Omental fat pad (tissue), 4 donors: ENCODE results near the gene ARHGAP24. TPM values are rescaled to one million over a fixed set of nuclear protein-coding genes. Genes with fewer than 3 reads are reported as not detected.

Source experiments
- ATAC-seq: fragments of 150-250 bp; one replicate; pipeline ENCODE4 v1.9.1; 2016; ENCODE audit warnings: mild to moderate bottlenecking, moderate library complexity; ENCODE audit not compliant: low FRiP score
- DNase-seq: peaks from one replicate; pipeline ENCODE4 v3.0.0-alpha.2; 2019; ENCODE audit warnings: low spot score
- CTCF ChIP-seq, 3 donors: fragments of 450-650 bp; IDR thresholded peaks; one replicate each; pipeline ENCODE4 v1.5.1; 2016 to 2017; ENCODE audit warnings: antibody characterized with exemption in 3 of 3, mild to moderate bottlenecking in 3 of 3, moderate library complexity in 2 of 3
- total RNA-seq, 4 donors: library from RNA; depleted of rRNA; stranded (reverse); fragments of >200 nt; gene quantifications; one replicate each; pipeline ENCODE4 v1.1.0, GENCODE V29; 2016

ARHGAP24 gene
- total RNA-seq, 4 donors from 2014 or later: 42.3 to 57.2 (median 52.8) TPM

- no peak for TF ChIP-seq CTCF (IDR thresholded peaks at IDR 0.05)
- no peak for ATAC-seq
- no peak for DNase-seq
These were observed 141.0 kb downstream of the ARHGAP24 start for GRCh38 chr4:85615952-85616351.

- DNase-seq (no peak), ATAC-seq (no peak)
- TF ChIP-seq CTCF (IDR thresholded peaks at IDR 0.05): no peak
These were observed 142.3 kb downstream of the ARHGAP24 start for GRCh38 chr4:85617202-85617601.

GRCh38 chr4:85632981-85633380 is 158.0 kb downstream of the ARHGAP24 start:
- TF ChIP-seq CTCF (IDR thresholded peaks at IDR 0.05): no peak
- ATAC-seq: no peak

GRCh38 chr4:85637778-85638177 is 162.8 kb downstream of the ARHGAP24 start:
- no peak for TF ChIP-seq CTCF (IDR thresholded peaks at IDR 0.05)
- ATAC-seq (no peak), DNase-seq (no peak)

More at GRCh38 chr4:85632981-85633380, 158.0 kb downstream of the ARHGAP24 start:
- no peak for DNase-seq

GRCh38 chr4:85639946-85640345 is 165.0 kb downstream of the ARHGAP24 start:
- TF ChIP-seq CTCF (IDR thresholded peaks at IDR 0.05): no peak

GRCh38 chr4:85642356-85643100 is 167.6 kb downstream of the ARHGAP24 start:
- DNase-seq (no peak), ATAC-seq (no peak)
- TF ChIP-seq CTCF (IDR thresholded peaks at IDR 0.05): no peak

More at GRCh38 chr4:85639946-85640345, 165.0 kb downstream of the ARHGAP24 start:
- DNase-seq (no peak), ATAC-seq (no peak)

GRCh38 chr4:85644061-85644460 is 169.1 kb downstream of the ARHGAP24 start:
- no peak for TF ChIP-seq CTCF (IDR thresholded peaks at IDR 0.05)
- DNase-seq: no peak
- no peak for ATAC-seq
